Measurements from ENCODE around the gene NEDD4L. TPM values are rescaled to one million over a fixed set of nuclear protein-coding genes. Genes with fewer than 3 reads are reported as not detected.
A peak's percentile ranks its signal among the peaks of the same experiment; 100 is the strongest.

NEDD4L gene
- total RNA-seq, 1 donor from 2014 or later = 93.9 TPM

DNA sequence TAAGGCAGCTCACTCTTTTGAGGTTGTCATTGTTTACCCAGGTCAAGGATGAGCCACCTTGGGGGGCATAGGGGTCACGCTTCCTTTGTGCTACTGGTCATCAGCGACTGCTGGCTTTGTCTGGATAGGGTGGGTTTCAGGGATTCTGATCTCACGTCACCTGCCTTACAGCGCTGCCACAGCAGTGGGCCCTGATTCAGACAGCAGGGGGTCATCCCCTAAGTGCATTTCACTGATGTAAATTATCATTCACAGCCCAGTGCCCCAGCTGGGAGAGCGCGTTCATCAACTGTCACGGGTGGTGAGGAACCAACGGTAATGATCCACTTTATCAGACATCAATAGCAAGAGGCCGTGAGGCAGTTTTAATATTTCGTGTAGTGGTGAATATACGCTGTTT, 291.2 kb downstream of the NEDD4L start:
- Histone ChIP-seq H3K27me3 (ENCODE audit: insufficient read depth, low read length) (no peaks in the 10 kb centered on the region), H3K79me2 (ENCODE audit: insufficient read depth, low read length) (no peaks in the 10 kb centered on the region), H3K9ac (ENCODE audit: low read length) (no peak overlapping the region), H3K4me2 (ENCODE audit: low read length) (no peak overlapping the region), H4K20me1 (ENCODE audit: insufficient read depth, low read length) (no peaks in the 10 kb centered on the region), H2AFZ (ENCODE audit: low read depth, low read length) (no peak overlapping the region), H3K9me3 (ENCODE audit: insufficient read depth, low read depth, low read length) (no peaks in the 10 kb centered on the region), H3K36me3 (ENCODE audit: insufficient read depth, low read length) (peaks cover 12% of the 10 kb centered on the region), H3K4me1 (ENCODE audit: insufficient read depth, low read length) (peaks cover 32% of the 10 kb centered on the region), H3K27ac (ENCODE audit: low read depth, low read length) (no peak overlapping the region), H3K4me3 (ENCODE audit: insufficient read depth, low read depth, low read length) (no peak overlapping the region)
- DNase-seq (ENCODE audit: low read depth) = no peak
- FAIRE-seq = no peak
- H3K4me3 Mint-ChIP-seq (ENCODE audit: unreplicated experiment) = no peak overlapping the region
- TF ChIP-seq, protein P1, sequence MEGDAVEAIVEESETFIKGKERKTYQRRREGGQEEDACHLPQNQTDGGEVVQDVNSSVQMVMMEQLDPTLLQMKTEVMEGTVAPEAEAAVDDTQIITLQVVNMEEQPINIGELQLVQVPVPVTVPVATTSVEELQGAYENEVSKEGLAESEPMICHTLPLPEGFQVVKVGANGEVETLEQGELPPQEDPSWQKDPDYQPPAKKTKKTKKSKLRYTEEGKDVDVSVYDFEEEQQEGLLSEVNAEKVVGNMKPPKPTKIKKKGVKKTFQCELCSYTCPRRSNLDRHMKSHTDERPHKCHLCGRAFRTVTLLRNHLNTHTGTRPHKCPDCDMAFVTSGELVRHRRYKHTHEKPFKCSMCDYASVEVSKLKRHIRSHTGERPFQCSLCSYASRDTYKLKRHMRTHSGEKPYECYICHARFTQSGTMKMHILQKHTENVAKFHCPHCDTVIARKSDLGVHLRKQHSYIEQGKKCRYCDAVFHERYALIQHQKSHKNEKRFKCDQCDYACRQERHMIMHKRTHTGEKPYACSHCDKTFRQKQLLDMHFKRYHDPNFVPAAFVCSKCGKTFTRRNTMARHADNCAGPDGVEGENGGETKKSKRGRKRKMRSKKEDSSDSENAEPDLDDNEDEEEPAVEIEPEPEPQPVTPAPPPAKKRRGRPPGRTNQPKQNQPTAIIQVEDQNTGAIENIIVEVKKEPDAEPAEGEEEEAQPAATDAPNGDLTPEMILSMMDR (IDR thresholded peaks at IDR 0.05; ENCODE audit: insufficient read depth, low read depth, low read length) = no peak
- no peak for TF ChIP-seq EZH2 (IDR thresholded peaks at IDR 0.05; ENCODE audit: insufficient read depth, low read length)
- no peaks in the 10 kb centered on the region for H3K9me3 Mint-ChIP-seq (ENCODE audit: unreplicated experiment)
- no peak overlapping the region for H3K27ac Mint-ChIP-seq (ENCODE audit: unreplicated experiment)
- peaks cover 30% of the 10 kb centered on the region for H3K36me3 Mint-ChIP-seq (ENCODE audit: low read depth, unreplicated experiment)
- H3K4me1 Mint-ChIP-seq (ENCODE audit: low read depth, unreplicated experiment) = peaks cover 32% of the 10 kb centered on the region
- no peaks in the 10 kb centered on the region for H3K27me3 Mint-ChIP-seq (ENCODE audit: low read depth, unreplicated experiment)

DNA sequence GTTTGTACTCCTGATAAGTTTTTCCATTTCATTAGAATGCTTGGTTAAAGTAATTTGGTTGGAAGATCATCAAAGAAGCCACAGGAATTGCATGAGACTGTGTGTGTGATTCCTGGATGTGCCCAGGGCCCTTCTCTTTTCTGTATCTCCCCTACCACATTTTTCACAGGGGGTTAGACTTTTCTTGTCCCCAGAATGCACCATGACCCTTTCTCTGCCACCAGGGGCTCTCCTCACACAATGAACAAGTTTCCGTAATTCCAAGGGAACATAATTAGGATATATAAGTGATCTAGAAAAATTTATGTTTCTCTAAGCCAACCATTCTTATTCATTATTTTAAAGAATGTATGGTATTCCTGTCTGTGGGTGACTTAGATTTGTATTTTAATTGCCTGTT, 291.8 kb downstream of the NEDD4L start:
- TF ChIP-seq, protein P1 (IDR thresholded peaks at IDR 0.05; ENCODE audit: insufficient read depth, low read depth, low read length) = no peak
- no peak for TF ChIP-seq EZH2 (IDR thresholded peaks at IDR 0.05; ENCODE audit: insufficient read depth, low read length)
- Mint-ChIP-seq H3K4me1 (ENCODE audit: low read depth, unreplicated experiment) (peaks cover 32% of the 10 kb centered on the region), H3K4me3 (ENCODE audit: unreplicated experiment) (no peak overlapping the region), H3K36me3 (ENCODE audit: low read depth, unreplicated experiment) (peaks cover 30% of the 10 kb centered on the region), H3K27ac (ENCODE audit: unreplicated experiment) (no peak overlapping the region), H3K9me3 (ENCODE audit: unreplicated experiment) (no peaks in the 10 kb centered on the region), H3K27me3 (ENCODE audit: low read depth, unreplicated experiment) (no peaks in the 10 kb centered on the region)
- H3K27me3 ChIP-seq (ENCODE audit: insufficient read depth, low read length) = no peaks in the 10 kb centered on the region
- H3K4me3 ChIP-seq (ENCODE audit: insufficient read depth, low read depth, low read length) = no peak overlapping the region
- FAIRE-seq (no peak), DNase-seq (ENCODE audit: low read depth) (peak; percentile 27)
- H3K27ac ChIP-seq (ENCODE audit: low read depth, low read length) = no peak overlapping the region
- no peaks in the 10 kb centered on the region for H4K20me1 ChIP-seq (ENCODE audit: insufficient read depth, low read length)
- H3K79me2 ChIP-seq (ENCODE audit: insufficient read depth, low read length) = no peaks in the 10 kb centered on the region
- H3K9me3 ChIP-seq (ENCODE audit: insufficient read depth, low read depth, low read length) = no peaks in the 10 kb centered on the region
- no peak overlapping the region for H3K9ac ChIP-seq (ENCODE audit: low read length)
- no peak overlapping the region for H2AFZ ChIP-seq (ENCODE audit: low read depth, low read length)
- H3K4me2 ChIP-seq (ENCODE audit: low read length) = no peak overlapping the region
- H3K4me1 ChIP-seq (ENCODE audit: insufficient read depth, low read length) = peaks cover 32% of the 10 kb centered on the region
- H3K36me3 ChIP-seq (ENCODE audit: insufficient read depth, low read length) = peaks cover 6% of the 10 kb centered on the region

DNA sequence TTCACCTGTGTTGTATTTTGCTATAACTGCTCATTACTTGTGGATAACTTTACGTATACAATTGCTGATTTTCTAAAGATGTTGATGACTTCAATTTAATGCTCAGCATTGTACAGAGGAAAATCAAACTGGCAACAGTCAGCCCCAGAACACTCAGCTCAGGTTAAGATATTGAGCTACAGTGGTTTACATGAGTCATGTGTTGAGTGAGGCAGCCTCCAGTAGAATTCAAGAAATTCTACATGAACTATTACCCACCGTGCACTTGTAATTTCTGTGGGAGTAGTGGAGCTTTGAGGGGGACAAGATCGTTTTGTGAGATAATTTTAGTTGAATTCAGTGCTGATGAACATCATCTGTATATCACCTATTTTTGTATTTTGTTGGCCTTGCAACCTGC, 292.6 kb downstream of the NEDD4L start:
- H3K4me1 ChIP-seq (ENCODE audit: insufficient read depth, low read length) = peaks cover 32% of the 10 kb centered on the region
- H2AFZ ChIP-seq (ENCODE audit: low read depth, low read length) = no peak overlapping the region
- H3K4me2 ChIP-seq (ENCODE audit: low read length) = peak overlapping the region; percentile 16
- no peak overlapping the region for H3K4me3 ChIP-seq (ENCODE audit: insufficient read depth, low read depth, low read length)
- Mint-ChIP-seq H3K36me3 (ENCODE audit: low read depth, unreplicated experiment) (peaks cover 31% of the 10 kb centered on the region), H3K27me3 (ENCODE audit: low read depth, unreplicated experiment) (no peaks in the 10 kb centered on the region), H3K4me3 (ENCODE audit: unreplicated experiment) (no peak overlapping the region), H3K9me3 (ENCODE audit: unreplicated experiment) (no peaks in the 10 kb centered on the region), H3K27ac (ENCODE audit: unreplicated experiment) (no peak overlapping the region), H3K4me1 (ENCODE audit: low read depth, unreplicated experiment) (peaks cover 32% of the 10 kb centered on the region)
- no peaks in the 10 kb centered on the region for H3K9me3 ChIP-seq (ENCODE audit: insufficient read depth, low read depth, low read length)
- no peaks in the 10 kb centered on the region for H3K79me2 ChIP-seq (ENCODE audit: insufficient read depth, low read length)
- FAIRE-seq (peak; percentile 70), DNase-seq (ENCODE audit: low read depth) (peak; percentile 54)
- no peaks in the 10 kb centered on the region for H3K27me3 ChIP-seq (ENCODE audit: insufficient read depth, low read length)
- no peaks in the 10 kb centered on the region for H4K20me1 ChIP-seq (ENCODE audit: insufficient read depth, low read length)
- H3K36me3 ChIP-seq (ENCODE audit: insufficient read depth, low read length) = peaks cover 3% of the 10 kb centered on the region
- TF ChIP-seq EZH2 (IDR thresholded peaks at IDR 0.05; ENCODE audit: insufficient read depth, low read length) = no peak
- H3K27ac ChIP-seq (ENCODE audit: low read depth, low read length) = no peak overlapping the region
- no peak overlapping the region for H3K9ac ChIP-seq (ENCODE audit: low read length)
